Ishikawa (cell line): ENCODE data around the gene CDH2.

ENCODE experiments used
- CEBPB ChIP-seq: IDR thresholded peaks from 2 replicates; pipeline ENCODE4 v1.6.1; 2012
- CREB1 ChIP-seq: IDR thresholded peaks from 2 replicates; pipeline ENCODE4 v1.6.1; 2012; ENCODE audit warnings: low read depth
- EGR1 ChIP-seq: IDR thresholded peaks from 2 replicates; pipeline ENCODE4 v1.6.1; 2012
- EP300 ChIP-seq: IDR thresholded peaks from 2 replicates; pipeline ENCODE4 v1.6.1; 2012; ENCODE audit warnings: borderline replicate concordance
- FOXM1 ChIP-seq: IDR thresholded peaks from 2 replicates; pipeline ENCODE4 v1.6.1; 2012; ENCODE audit warnings: low read depth, borderline replicate concordance
- MAX ChIP-seq: IDR thresholded peaks from 2 replicates; pipeline ENCODE4 v1.6.1; 2012
- NFIC ChIP-seq: IDR thresholded peaks from 2 replicates; pipeline ENCODE4 v1.6.1; 2012
- RAD21 ChIP-seq: IDR thresholded peaks from 2 replicates; pipeline ENCODE4 v1.6.1; 2012; ENCODE audit warnings: low read depth
- REST ChIP-seq: IDR thresholded peaks from 2 replicates; pipeline ENCODE4 v1.6.1; 2012; ENCODE audit warnings: low read depth, mild to moderate bottlenecking
- TAF1 ChIP-seq: IDR thresholded peaks from 2 replicates; pipeline ENCODE4 v1.6.1; 2012; ENCODE audit warnings: low read depth, mild to moderate bottlenecking
- TCF12 ChIP-seq: IDR thresholded peaks from 2 replicates; pipeline ENCODE4 v1.6.1; 2012; ENCODE audit warnings: low read depth
- TEAD4 ChIP-seq: IDR thresholded peaks from 2 replicates; pipeline ENCODE4 v1.6.1; 2012
- USF1 ChIP-seq: IDR thresholded peaks from 2 replicates; pipeline ENCODE4 v1.6.1; 2012
- YY1 ChIP-seq: IDR thresholded peaks from 2 replicates; pipeline ENCODE4 v1.6.1; 2012; ENCODE audit warnings: low read depth
- ZBTB7A ChIP-seq: IDR thresholded peaks from 2 replicates; pipeline ENCODE4 v1.6.1; 2012; ENCODE audit warnings: low read depth

CDH2 gene

GRCh38 chr18:28124131-28125029 lies 52.5 kb downstream of the CDH2 start:
- TF ChIP-seq ZBTB7A = no peak

- TF ChIP-seq USF1 = no peak
- no peak for TF ChIP-seq TAF1
- no peak for TF ChIP-seq YY1
- no peak for TF ChIP-seq RAD21
- TF ChIP-seq MAX = no peak
- TF ChIP-seq CEBPB = no peak
- TF ChIP-seq REST = no peak
- no peak for TF ChIP-seq TCF12
- TF ChIP-seq NFIC = no peak
- TF ChIP-seq FOXM1 = no peak
- TF ChIP-seq EGR1 = no peak
- no peak for TF ChIP-seq TEAD4
These were observed 53.4 kb downstream of the CDH2 start for GRCh38 chr18:28123401-28124030.

GRCh38 chr18:28120828-28121515 lies 56.0 kb downstream of the CDH2 start:
- TF ChIP-seq CEBPB = no peak
- no peak for TF ChIP-seq TEAD4

GRCh38 chr18:28116461-28116860 lies 60.5 kb downstream of the CDH2 start:
- TF ChIP-seq REST (no peak), FOXM1 (no peak), ZBTB7A (no peak), TAF1 (no peak), CREB1 (no peak), TCF12 (no peak), EGR1 (no peak), NFIC (no peak), TEAD4 (no peak), EP300 (no peak), RAD21 (no peak), MAX (no peak)

GRCh38 chr18:28115149-28115550 lies 61.8 kb downstream of the CDH2 start:
- TF ChIP-seq EP300 = no peak
- no peak for TF ChIP-seq TAF1
- no peak for TF ChIP-seq USF1
- TF ChIP-seq EGR1 = no peak
- TF ChIP-seq MAX = no peak
- no peak for TF ChIP-seq CEBPB
- no peak for TF ChIP-seq CREB1
- no peak for TF ChIP-seq FOXM1
- no peak for TF ChIP-seq NFIC
- TF ChIP-seq TEAD4 = no peak
- no peak for TF ChIP-seq TCF12

- no peak for TF ChIP-seq USF1
- TF ChIP-seq EGR1 = no peak
- no peak for TF ChIP-seq EP300
- TF ChIP-seq FOXM1 = no peak
- TF ChIP-seq TEAD4 = no peak
- no peak for TF ChIP-seq REST
- no peak for TF ChIP-seq RAD21
- no peak for TF ChIP-seq ZBTB7A
- TF ChIP-seq NFIC = no peak
- no peak for TF ChIP-seq CEBPB
- TF ChIP-seq YY1 = no peak
- TF ChIP-seq TAF1 = no peak
- no peak for TF ChIP-seq TCF12
- TF ChIP-seq CREB1 = no peak
- no peak for TF ChIP-seq MAX
These were observed 62.5 kb downstream of the CDH2 start for GRCh38 chr18:28114472-28114871.
